Astrocyte of the hippocampus (primary cell): Measurements from ENCODE around the gene SHANK2.
"Not testable (repeated sequence)": the region's sequence is repeated elsewhere in the genome, so short reads cannot be mapped to it uniquely, and the experiment has no call there.

Experiments used
- DNase-seq: peaks from one replicate; pipeline ENCODE4 v3.0.0; 2011; ENCODE audit warnings: low read depth, low spot score

Gene SHANK2

GRCh38 chr11:71245601-71246391 is 6.6 kb downstream of the SHANK2 start:
- no peak for DNase-seq

GRCh38 chr11:71244116-71244810 is 8.1 kb downstream of the SHANK2 start:
- no peak for DNase-seq

GRCh38 chr11:71242391-71242790 is 10.0 kb downstream of the SHANK2 start:
- DNase-seq: no peak

DNA sequence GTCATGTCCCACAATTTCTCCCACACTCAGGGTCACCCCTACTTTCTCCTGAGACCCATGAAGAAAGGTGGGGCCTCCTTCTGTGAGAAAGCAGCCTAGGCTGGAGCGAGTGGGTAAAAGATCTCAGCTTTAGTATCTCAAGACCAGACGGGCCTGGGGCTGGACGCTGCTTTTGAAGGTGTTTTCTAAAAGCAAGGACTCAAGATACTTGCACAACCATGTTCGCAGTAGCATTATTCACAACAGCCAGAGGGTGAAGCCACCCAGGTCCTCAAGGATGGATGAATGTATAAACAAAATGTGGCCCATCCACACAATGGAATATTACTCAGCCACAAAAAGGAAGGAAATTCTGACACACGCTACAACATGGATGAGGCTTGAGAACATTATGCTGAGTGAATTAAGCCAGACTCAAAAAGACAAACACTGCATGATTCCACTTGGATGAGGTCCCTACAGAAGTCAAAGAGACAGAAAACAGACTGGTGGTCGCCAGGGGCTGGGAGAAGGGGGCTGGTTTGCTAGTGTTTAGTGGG is 10.6 kb downstream of the SHANK2 start:
- DNase-seq: no peak

GRCh38 chr11:71240865-71241691 is 11.3 kb downstream of the SHANK2 start:
- DNase-seq: peak; percentile 66

DNA sequence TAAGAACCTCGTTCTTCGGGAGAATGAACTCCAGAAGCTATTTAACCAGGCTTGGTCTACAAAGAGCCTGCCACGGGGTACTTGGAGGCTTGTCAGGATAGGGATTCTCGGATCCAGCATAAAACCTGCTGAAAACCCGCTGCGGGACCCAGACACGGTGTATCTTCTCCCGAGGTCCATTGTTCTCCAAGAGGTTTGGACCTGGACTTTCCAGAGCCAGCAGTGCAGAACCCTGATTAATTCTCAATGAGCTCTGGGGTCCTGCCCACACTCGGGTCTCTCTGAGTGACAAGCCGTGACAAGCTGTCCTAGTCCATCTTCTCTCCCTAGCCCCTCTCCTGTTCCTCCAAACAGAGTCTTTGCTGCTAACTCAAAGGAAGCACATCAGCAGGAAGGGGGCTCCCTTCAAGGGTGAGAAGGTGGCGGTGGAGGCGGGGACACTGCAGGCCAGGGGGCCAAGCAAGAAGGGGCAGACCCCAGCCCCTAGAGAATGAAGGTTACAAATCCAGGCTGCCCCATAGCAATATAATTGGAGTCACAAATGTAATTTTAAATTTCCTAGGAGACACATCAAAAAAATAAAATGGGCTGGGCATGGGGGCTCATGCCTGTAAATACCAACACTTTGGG is 12.2 kb downstream of the SHANK2 start:
- no peak for DNase-seq

- DNase-seq: no peak
Observed at GRCh38 chr11:71239581-71239980, 12.8 kb downstream of the SHANK2 start.

GRCh38 chr11:71238941-71239340 is 13.4 kb downstream of the SHANK2 start:
- no peak for DNase-seq

DNA sequence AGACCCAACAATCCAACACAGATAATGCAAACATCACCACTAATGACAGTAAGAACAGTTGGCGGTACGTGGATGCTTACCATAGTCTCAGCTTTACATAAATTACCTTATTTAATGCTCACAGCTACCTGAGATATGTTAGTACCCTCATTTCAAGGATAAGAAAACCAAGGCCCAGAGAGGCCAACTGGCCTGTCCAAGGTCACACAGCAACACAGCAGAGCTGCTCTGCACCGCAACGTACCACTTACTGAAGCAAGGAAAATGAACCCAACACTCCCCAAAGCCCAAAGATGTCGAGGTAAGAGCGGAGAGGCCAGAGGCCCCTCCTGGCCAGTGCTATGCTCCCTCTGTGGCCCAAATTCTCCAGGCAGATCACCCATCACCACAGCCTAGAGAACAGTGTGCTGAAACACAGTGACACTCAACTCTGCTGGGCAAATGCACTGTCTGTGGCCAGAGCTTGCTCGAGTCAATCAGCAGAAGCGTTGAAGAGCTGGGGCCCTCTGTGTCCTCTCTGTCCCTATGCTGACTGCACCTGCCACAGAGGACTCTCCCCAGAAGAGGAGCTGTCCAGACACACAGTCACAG is 14.0 kb downstream of the SHANK2 start:
- DNase-seq: no peak

GRCh38 chr11:71237853-71238252 is 14.5 kb downstream of the SHANK2 start:
- no peak for DNase-seq

DNA sequence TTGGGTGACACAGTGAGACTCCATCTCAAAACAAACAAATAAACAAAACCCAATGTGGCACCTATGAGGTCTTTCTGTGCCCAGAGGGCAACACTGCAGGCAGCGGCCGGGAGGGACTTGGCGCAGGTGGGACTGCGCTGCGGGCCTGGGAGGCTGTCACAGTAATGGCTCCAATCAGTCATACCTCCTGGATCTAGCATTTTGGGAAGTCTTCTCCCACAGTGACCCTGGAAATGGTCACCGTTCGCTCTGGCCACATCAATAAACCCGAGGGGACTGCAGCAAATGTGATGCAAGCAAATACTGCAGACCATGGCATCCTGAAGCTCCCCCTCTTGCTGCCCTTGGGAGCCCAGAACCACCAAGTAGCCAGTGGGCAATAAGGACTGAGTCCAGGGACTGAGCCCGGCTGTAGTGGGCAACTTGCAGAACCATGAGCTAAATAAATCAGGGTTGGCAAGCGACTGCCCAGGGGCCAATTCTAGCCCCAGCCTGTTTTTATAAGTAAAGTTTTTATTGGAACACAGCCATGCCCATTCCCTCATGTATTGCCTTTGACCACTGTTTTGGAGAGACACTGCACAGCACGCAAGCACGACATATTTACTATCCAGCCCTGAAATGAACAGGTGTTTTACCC is 15.4 kb downstream of the SHANK2 start:
- DNase-seq: no peak

- no peak for DNase-seq
Observed at GRCh38 chr11:71235719-71236118, 16.7 kb downstream of the SHANK2 start.

DNA sequence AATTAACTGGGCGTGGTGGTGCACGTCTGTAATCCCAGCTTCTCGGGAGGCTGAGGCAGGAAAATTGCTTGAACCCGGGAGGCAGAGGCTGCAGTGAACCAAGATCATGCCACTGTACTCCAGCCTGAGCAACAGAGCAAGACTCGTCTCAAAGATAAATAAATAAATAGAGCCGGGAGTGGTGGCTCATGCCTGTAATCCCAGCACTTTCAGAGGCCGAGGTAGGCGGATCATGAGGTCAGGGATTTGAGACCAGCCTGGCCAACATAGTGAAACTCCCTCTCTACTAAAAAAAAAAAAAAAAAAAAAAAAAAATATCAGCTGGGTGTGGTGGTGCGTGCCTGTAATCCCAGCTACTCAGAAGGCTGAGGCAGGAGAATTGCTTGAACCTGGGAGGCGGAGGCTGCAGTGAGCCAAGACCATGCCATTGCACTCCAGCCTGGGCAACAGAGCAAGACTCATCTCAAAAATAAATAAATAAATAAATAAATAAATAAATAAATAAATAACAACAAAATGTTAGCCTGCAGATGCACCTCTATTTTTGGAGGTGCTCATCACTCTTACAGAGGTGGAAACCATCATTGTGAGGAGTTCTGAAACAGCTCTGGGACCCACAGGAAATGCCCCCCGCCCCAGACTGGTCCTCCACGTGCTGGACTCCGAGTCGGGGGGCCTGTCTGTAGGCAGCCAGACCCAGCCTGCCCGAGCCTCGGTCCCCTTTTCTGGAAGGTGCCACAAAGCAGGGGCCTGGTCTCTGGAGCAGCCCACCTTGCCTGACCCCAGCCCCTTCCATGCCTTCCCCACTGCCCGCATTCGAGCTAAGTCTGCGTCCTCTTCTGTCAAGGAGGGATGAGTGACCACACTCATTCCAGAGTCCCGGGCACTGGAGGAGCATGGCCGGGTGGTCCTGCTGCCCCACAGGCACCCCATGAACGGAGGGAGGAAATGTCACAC is 18.2 kb downstream of the SHANK2 start:
- not testable (repeated sequence) for DNase-seq

- no peak for DNase-seq
Observed at GRCh38 chr11:71232364-71232763, 20.0 kb downstream of the SHANK2 start.

DNA sequence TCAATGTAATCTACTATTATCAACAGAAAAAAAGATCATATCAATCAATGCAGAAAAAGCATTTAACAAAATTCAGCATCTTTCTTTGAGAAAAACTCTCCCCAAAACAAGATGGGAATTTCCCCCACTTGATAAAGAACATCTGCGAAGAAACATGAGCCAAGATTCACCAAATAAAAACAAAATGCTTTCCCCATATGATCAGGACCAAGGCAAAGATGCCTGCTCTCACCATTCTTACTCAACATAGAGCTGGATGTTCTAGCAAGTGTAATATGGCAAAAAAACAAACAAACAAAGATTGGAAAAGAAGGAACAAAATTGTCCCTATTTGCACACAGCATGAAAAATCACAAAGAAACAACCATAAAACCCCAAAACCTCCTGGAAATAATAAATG is 23.4 kb downstream of the SHANK2 start:
- no peak for DNase-seq

DNA sequence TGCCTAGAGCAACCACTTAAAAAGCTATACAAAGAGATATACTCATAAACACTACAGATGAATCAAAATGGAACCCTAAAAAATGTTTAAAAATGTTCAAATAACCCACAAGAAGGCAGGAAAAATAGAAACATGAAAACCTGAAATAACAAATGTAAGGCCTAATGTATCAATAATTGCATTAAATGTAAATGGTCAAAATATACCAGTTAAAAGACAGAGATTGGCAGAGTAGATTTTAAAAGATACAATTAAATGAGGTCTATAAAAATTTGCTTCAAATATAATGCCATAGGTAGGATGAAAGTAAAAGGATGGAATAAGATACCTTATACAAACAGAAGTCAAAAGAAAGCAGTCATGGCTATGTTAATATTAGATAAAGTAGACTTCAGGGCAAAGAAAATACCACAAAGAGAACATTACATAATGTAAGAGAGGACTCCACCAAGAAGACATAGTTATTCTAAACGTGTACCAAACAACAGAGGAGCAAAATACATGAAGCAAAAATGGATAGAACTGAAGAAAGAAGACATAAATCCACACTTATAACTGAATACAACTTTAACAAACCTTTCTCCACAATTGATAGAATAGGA is 25.2 kb downstream of the SHANK2 start:
- DNase-seq: no peak

DNA sequence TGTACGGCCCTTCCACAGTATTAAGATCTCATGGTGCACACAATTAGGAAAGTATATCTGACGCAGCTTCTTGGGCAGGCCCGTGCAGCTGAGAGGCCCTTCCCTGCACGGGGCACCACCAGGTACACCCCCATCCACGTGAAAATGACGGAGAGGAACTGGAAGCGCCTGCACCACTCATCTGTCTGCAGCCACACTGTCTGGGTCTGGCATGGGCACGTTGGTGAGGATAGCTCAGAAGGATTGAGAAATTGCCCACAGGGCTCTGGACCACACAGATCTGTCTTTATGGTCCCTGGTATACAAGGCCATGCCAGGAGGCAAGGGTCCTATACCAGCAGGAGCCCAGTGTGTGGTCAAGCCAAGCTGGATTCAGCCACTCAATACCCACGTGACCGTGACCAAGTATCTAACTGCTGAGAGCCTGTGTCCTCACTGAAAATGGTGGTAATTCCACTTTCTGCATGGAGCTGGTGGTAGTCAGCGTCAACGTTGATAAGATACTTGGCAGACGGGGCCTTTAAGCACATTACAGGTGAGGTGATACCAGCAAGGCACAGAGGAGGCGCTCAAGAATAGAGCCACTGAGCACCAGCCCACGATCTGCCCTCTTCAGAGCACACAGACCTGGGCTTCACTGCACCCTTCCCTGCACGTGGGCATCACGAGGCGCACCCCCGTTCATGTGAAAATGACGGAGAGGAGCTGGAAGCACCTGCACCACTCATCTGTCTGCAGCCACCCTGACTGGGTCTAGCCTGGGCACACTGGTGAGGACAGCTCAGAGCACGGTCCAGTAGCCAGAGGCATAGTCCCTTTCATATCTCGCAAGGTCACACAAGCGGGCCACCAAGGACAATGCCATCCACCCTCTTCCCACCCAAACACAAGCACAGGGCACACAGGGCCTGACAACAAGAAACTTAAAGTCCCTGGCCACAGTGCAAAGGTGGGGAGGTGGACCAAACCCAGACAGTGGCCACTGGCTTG is 28.4 kb downstream of the SHANK2 start:
- DNase-seq: no peak

DNA sequence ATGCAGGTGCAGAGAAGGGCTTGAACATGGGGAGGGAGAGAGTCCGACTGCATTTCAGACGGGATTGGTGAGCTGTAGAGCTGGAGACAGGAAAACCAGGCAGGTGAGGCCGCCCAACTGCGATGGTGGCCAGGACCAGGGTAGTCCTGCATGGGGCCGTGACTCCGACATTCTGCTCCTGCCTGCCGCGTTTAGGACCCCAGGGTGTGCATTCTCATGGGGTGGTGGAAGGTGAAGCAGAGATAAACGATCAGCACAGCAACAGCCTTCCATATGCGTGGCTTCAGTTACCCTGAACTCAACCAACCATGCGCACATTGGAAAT is 29.3 kb downstream of the SHANK2 start:
- no peak for DNase-seq
